OCI-M1 (cell line): Measurements from ENCODE around the gene VTCN1.
"Not testable (repeated sequence)": the region's sequence is repeated elsewhere in the genome, so short reads cannot be mapped to it uniquely, and the experiment has no call there.

Experiments used
- DNase-seq: peaks from one replicate; lab custom pipeline; 2025; lab: John Stamatoyannopoulos, UW

The VTCN1 gene

GRCh38 chr1:117210831-117211261 lies at the start of gene VTCN1:
TSS of gene VTCN1 (minus strand) at chr1:117210927. CDS start at chr1:117210855, 72 bp downstream.
- no peak for DNase-seq

GRCh38 chr1:117258791-117259190 lies 48.1 kb upstream of the VTCN1 start:
- no peak for DNase-seq

- not testable (repeated sequence) for DNase-seq
Observed at GRCh38 chr1:117258075-117258474, 47.3 kb upstream of the VTCN1 start.

- DNase-seq, result no peak
Observed at GRCh38 chr1:117257291-117257690, 46.6 kb upstream of the VTCN1 start.

- DNase-seq, result no peak
Observed at GRCh38 chr1:117250061-117250606, 39.4 kb upstream of the VTCN1 start.

- DNase-seq, result no peak
Observed at GRCh38 chr1:117244971-117245370, 34.2 kb upstream of the VTCN1 start.

- no peak for DNase-seq
Observed at GRCh38 chr1:117244306-117244705, 33.6 kb upstream of the VTCN1 start.

GRCh38 chr1:117241512-117241911 lies 30.8 kb upstream of the VTCN1 start:
- no peak for DNase-seq

- no peak for DNase-seq
Observed at GRCh38 chr1:117240547-117240946, 29.8 kb upstream of the VTCN1 start.

- no peak for DNase-seq
Observed at GRCh38 chr1:117239467-117239866, 28.7 kb upstream of the VTCN1 start.

- DNase-seq, result peak; percentile 54
Observed at GRCh38 chr1:117237726-117238381, 27.1 kb upstream of the VTCN1 start.

GRCh38 chr1:117235863-117236465 lies 25.2 kb upstream of the VTCN1 start:
- no peak for DNase-seq

- no peak for DNase-seq
Observed at GRCh38 chr1:117232531-117232930, 21.8 kb upstream of the VTCN1 start.

GRCh38 chr1:117231748-117232373 lies 21.1 kb upstream of the VTCN1 start:
- DNase-seq, result peak; percentile 12

- no peak for DNase-seq
Observed at GRCh38 chr1:117231312-117231711, 20.6 kb upstream of the VTCN1 start.

- no peak for DNase-seq
Observed at GRCh38 chr1:117229217-117229616, 18.5 kb upstream of the VTCN1 start.

- no peak for DNase-seq
Observed at GRCh38 chr1:117225931-117226330, 15.2 kb upstream of the VTCN1 start.

- no peak for DNase-seq
Observed at GRCh38 chr1:117216718-117217117, 6.0 kb upstream of the VTCN1 start.

GRCh38 chr1:117215733-117216462 lies 5.2 kb upstream of the VTCN1 start:
- no peak for DNase-seq

- no peak for DNase-seq
Observed at GRCh38 chr1:117215019-117215418, 4.3 kb upstream of the VTCN1 start.

GRCh38 chr1:117213046-117213445 lies 2.3 kb upstream of the VTCN1 start:
- DNase-seq, result no peak

GRCh38 chr1:117210386-117210785 lies 341 bp downstream of the VTCN1 start:
- DNase-seq, result no peak
